Measurements from ENCODE around the gene MYO3B. TPM values are rescaled to one million over a fixed set of nuclear protein-coding genes. Genes with fewer than 3 reads are reported as not detected.

Gene MYO3B
- total RNA-seq, 1 donor from 2014 or later, result 9.1 TPM

GRCh38 chr2:170504810-170505145 lies 326.8 kb downstream of the MYO3B start:
- H3K27me3 Mint-ChIP-seq (ENCODE audit: low read depth), result peaks cover 49% of the 10 kb centered on the region
- no peak for DNase-seq (ENCODE audit: low spot score in 2 of 2, unreplicated experiment in 2 of 2)
- peak overlapping the region; percentile 55 for H3K27ac Mint-ChIP-seq
- peaks cover 39% of the 10 kb centered on the region for H3K4me1 Mint-ChIP-seq
- no peaks in the 10 kb centered on the region for H3K9me3 Mint-ChIP-seq
- no peak overlapping the region for H3K4me3 Mint-ChIP-seq
- H3K36me3 Mint-ChIP-seq, result no peaks in the 10 kb centered on the region
- TF ChIP-seq CTCF (IDR thresholded peaks at IDR 0.05; ENCODE audit: unreplicated experiment), result no peak

- no peak overlapping the region for H3K4me3 Mint-ChIP-seq
- TF ChIP-seq CTCF (IDR thresholded peaks at IDR 0.05; ENCODE audit: unreplicated experiment), result no peak
- peaks cover 39% of the 10 kb centered on the region for H3K4me1 Mint-ChIP-seq
- H3K27me3 Mint-ChIP-seq (ENCODE audit: low read depth), result peaks cover 49% of the 10 kb centered on the region
- H3K36me3 Mint-ChIP-seq, result no peaks in the 10 kb centered on the region
- DNase-seq (ENCODE audit: low spot score in 2 of 2, unreplicated experiment in 2 of 2), result no peak
- H3K9me3 Mint-ChIP-seq, result peaks cover 2% of the 10 kb centered on the region
- peak overlapping the region; percentile 74 for H3K27ac Mint-ChIP-seq
Measured at GRCh38 chr2:170505631-170506275, 327.8 kb downstream of the MYO3B start.

- Mint-ChIP-seq H3K27me3 (ENCODE audit: low read depth) (peaks cover 19% of the 10 kb centered on the region), H3K36me3 (no peaks in the 10 kb centered on the region)
Measured at GRCh38 chr2:170509452-170510193, 331.7 kb downstream of the MYO3B start.

GRCh38 chr2:170512266-170512665 lies 334.3 kb downstream of the MYO3B start:
- no peak for TF ChIP-seq CTCF (IDR thresholded peaks at IDR 0.05; ENCODE audit: unreplicated experiment)
- Mint-ChIP-seq H3K36me3 (no peaks in the 10 kb centered on the region), H3K4me1 (peaks cover 9% of the 10 kb centered on the region), H3K4me3 (no peak overlapping the region), H3K27ac (peak overlapping the region; percentile 69), H3K27me3 (ENCODE audit: low read depth) (peaks cover 3% of the 10 kb centered on the region), H3K9me3 (peaks cover 3% of the 10 kb centered on the region)
- DNase-seq (ENCODE audit: low spot score in 2 of 2, unreplicated experiment in 2 of 2), result no peak

More at GRCh38 chr2:170509452-170510193, 331.7 kb downstream of the MYO3B start:
- no peak for TF ChIP-seq CTCF (IDR thresholded peaks at IDR 0.05; ENCODE audit: unreplicated experiment)
- DNase-seq (ENCODE audit: low spot score in 2 of 2, unreplicated experiment in 2 of 2), result no peak
- peaks cover 29% of the 10 kb centered on the region for H3K4me1 Mint-ChIP-seq
- peaks cover 3% of the 10 kb centered on the region for H3K9me3 Mint-ChIP-seq
- no peak overlapping the region for H3K4me3 Mint-ChIP-seq
- H3K27ac Mint-ChIP-seq, result no peak overlapping the region

- Mint-ChIP-seq H3K4me3 (no peak overlapping the region), H3K27ac (no peak overlapping the region), H3K4me1 (peaks cover 9% of the 10 kb centered on the region), H3K27me3 (ENCODE audit: low read depth) (no peaks in the 10 kb centered on the region), H3K36me3 (no peaks in the 10 kb centered on the region), H3K9me3 (peaks cover 3% of the 10 kb centered on the region)
- DNase-seq (ENCODE audit: low spot score in 2 of 2, unreplicated experiment in 2 of 2), result no peak
- no peak for TF ChIP-seq CTCF (IDR thresholded peaks at IDR 0.05; ENCODE audit: unreplicated experiment)
Measured at GRCh38 chr2:170514140-170514539, 336.2 kb downstream of the MYO3B start.
